HUDEP-2 (cell line): ENCODE data around the gene DVL1.

ENCODE experiments used
- DNase-seq, 76 experiments: peaks; one replicate each; lab custom pipeline; 2025; ENCODE audit not compliant: unreplicated experiment in 76 of 76; lab: John Stamatoyannopoulos, UW

Gene DVL1

DNA sequence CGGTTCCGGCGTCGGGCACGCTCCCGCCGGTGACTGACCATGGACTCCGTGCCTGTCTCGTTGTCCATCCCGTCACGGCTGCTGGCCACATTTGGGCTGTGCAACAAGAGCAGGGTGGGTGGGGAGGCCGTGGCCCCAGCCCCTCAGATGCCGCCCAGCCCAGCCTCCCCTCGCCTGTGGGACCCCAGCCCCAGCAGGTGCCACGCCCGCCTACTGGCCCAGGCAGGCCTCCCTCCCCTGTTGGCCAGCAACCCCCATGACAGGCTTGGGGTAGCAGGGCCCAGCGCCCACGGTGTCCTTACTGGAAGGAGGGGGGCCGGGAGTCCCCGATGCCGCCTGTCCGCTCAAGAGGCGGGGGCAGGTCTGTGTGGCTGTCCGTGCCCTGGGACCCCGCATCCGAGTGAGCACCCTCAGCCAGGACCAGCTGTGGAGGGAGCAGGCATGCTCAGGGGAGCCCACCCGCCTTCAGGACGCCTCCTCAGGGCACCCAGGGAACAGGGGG lies 7.1 kb downstream of the DVL1 start:
- DNase-seq = no peak

DNA sequence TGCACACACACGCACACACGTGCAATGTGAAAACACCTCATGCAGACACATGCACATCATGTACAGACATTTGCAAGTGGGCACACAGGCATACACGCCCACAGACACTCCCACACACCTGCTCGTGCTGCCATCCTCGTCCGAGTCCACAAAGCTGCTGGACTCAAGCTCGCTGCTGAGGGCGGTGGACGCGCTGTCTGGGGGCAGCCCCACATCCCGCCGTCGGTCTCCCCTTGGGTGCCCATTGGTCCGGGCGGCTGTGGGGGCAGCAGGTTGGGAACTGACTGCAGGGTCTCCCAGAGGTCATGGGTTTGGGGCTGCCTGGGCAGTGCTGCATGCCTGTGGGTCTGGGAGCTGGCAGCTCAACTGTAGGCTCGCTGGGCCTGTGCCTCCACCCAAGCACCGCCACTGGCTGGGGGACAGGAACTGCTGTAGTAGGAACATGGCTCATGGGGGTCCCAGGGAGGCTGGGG lies 7.6 kb downstream of the DVL1 start:
- DNase-seq = no peak

GRCh38 chr1:1340791-1341548 lies 8.2 kb downstream of the DVL1 start:
- no peak for DNase-seq

- DNase-seq = no peak
These were observed 9.0 kb downstream of the DVL1 start for GRCh38 chr1:1340185-1340584.

GRCh38 chr1:1338278-1338677 lies 10.9 kb downstream of the DVL1 start:
- no peak for DNase-seq

DNA sequence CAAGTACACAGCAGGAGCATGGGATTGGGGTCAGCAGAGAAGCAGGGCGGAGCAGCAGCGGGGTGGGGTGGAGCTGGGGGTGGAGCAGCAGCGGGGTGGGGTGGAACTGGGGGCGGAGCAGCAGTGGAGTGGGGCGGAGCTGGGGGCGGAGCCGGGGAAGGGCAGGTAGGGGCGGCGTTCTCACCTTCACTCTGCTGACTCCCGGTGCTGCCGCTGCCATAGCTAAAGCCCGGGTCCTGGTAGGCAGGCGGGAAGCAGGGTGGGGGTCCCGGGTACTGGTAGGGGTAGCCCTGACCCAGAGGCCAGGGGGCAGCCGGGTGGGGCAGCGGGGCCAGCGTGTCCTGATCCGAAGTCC lies 11.4 kb downstream of the DVL1 start:
- DNase-seq = peak in 14 of 76 experiments; percentile 7 to 34 (median 20)

DNA sequence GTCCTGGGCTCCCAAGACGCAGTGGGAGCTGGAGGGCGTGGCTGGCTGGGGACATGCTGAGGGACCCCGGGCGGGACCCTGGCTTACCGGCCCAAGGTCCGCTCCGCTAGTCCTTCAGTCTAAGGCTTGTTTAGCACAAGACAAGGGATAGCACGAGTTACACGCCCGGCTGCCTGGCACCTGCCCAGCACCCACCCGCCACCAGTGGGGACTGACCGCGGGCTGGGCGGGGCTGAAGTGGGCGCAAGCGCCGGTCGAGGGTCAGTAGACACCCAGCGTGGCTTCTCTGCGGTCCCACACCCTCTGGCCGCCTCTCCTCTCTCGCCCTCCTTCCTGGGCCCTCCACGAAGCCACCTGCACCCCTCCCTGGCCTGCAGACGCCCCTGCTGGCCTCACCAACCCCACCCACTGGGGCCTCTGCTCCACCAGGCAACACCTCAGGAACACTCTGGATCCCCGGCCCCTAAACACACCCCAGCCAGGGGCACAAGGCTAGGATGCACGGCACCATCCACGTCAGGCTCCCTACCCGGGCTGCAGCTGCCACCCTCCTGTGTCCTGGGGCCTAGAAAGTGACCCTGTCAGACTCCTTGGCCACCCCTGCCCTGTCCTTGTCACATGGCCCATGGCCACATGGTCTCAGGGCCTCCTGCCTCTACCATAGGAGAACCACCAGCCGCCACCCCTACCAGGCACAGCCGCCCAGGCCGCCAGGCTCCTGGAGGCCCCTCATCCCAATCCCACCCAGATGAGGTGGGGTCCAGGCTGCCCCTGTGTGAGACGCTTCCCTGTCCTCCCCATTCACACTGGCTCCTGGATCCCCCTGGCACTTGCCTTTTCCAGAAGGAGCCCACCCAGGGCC lies 12.1 kb downstream of the DVL1 start:
- no peak for DNase-seq

DNA sequence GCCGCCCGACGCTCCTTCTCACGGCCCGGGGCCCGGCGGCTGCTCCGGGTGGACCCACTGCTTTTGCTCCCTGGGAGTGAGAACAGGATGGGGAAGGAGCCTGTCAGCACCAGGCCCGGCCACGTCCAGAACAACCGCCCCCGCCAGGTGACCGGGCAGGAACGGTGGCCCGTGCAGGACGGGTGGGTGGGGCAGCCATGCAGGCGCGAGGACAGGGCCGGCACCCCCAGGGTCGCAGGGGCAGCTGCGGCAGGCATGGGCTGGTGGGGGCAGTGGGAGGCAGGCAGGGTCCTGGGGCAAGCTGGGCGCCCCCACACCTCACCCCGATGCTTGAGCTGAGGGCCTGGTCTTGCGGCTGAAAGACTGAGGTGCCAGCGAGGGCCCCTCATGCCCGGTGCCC lies 12.8 kb downstream of the DVL1 start:
- no peak for DNase-seq

DNA sequence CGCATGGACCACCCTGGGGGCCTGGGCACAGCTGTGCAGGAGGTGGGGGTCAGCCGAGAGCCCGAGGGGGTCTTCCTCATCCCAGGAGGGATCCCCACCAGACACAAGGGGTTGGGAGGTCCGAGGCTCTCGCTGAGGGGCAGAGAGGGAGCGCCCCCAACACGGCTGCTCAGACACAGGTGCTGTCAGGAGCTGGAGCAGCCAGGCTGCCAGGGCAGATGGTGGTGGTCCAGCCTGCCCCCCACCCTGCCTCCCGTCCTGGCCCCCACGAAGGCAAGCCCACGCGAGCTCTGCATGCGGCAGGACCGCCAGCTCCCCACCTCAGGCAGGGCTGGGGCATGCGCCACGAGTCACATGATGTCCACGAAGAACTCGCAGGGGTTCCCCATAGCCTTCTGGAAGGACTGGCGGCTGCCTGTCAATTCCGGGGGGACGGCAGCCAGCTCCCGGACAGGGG lies 13.4 kb downstream of the DVL1 start:
- DNase-seq = no peak

- no peak for DNase-seq
These were observed 13.9 kb downstream of the DVL1 start for GRCh38 chr1:1335283-1335682.

DNA sequence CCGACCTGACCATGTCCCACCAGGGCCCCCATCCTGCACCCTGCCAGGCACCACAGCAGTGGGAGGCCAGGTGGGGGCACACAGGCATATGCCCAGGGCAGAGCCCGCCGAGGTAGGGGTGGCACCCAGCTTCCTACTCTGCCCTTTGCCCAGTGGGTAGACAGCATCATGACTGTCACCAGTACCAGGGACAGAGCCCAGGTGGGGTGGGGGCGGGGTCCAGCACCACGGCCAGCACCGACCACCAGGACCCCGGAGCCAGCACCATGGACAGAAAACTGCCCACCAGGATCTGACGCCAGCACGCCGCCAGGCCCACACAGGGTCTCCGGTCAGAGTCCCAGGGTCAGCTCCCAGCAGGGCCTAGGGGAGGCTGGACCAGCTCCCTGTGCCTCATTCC lies 14.4 kb downstream of the DVL1 start:
- DNase-seq = no peak

DNA sequence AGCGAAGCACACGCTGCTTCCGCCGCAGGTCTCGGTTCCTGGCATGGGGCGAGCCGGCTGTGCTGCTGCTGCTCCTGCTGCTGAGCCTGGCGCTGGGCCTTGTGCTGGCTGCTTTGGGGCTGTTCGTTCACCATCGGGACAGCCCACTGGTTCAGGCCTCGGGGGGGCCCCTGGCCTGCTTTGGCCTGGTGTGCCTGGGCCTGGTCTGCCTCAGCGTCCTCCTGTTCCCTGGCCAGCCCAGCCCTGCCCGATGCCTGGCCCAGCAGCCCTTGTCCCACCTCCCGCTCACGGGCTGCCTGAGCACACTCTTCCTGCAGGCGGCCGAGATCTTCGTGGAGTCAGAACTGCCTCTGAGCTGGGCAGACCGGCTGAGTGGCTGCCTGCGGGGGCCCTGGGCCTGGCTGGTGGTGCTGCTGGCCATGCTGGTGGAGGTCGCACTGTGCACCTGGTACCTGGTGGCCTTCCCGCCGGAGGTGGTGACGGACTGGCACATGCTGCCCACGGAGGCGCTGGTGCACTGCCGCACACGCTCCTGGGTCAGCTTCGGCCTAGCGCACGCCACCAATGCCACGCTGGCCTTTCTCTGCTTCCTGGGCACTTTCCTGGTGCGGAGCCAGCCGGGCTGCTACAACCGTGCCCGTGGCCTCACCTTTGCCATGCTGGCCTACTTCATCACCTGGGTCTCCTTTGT lies 15.5 kb downstream of the DVL1 start:
- DNase-seq = no peak

- DNase-seq = no peak
These were observed 16.3 kb downstream of the DVL1 start for GRCh38 chr1:1332774-1333480.

DNA sequence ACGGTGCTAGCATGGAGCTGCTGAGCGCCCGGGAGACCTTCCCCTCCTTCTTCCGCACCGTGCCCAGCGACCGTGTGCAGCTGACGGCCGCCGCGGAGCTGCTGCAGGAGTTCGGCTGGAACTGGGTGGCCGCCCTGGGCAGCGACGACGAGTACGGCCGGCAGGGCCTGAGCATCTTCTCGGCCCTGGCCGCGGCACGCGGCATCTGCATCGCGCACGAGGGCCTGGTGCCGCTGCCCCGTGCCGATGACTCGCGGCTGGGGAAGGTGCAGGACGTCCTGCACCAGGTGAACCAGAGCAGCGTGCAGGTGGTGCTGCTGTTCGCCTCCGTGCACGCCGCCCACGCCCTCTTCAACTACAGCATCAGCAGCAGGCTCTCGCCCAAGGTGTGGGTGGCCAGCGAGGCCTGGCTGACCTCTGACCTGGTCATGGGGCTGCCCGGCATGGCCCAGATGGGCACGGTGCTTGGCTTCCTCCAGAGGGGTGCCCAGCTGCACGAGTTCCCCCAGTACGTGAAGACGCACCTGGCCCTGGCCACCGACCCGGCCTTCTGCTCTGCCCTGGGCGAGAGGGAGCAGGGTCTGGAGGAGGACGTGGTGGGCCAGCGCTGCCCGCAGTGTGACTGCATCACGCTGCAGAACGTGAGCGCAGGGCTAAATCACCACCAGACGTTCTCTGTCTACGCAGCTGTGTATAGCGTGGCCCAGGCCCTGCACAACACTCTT lies 17.0 kb downstream of the DVL1 start:
- DNase-seq = no peak

DNA sequence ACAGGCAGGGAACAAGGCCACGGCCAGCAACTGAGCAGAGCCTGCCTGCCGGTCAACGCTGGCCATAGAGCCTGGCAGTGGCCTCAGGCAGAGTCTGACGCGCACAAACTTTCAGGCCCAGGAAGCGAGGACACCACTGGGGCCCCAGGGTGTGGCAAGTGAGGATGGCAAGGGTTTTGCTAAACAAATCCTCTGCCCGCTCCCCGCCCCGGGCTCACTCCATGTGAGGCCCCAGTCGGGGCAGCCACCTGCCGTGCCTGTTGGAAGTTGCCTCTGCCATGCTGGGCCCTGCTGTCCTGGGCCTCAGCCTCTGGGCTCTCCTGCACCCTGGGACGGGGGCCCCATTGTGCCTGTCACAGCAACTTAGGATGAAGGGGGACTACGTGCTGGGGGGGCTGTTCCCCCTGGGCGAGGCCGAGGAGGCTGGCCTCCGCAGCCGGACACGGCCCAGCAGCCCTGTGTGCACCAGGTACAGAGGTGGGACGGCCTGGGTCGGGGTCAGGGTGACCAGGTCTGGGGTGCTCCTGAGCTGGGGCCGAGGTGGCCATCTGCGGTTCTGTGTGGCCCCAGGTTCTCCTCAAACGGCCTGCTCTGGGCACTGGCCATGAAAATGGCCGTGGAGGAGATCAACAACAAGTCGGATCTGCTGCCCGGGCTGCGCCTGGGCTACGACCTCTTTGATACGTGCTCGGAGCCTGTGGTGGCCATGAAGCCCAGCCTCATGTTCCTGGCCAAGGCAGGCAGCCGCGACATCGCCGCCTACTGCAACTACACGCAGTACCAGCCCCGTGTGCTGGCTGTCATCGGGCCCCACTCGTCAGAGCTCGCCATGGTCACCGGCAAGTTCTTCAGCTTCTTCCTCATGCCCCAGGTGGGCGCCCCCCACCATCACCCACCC lies 17.9 kb downstream of the DVL1 start, which contains the start of gene TAS1R3:
TAS1R3 (plus strand) TSS at position 213 of the 898 bp plus-strand sequence; CDS start at position 279, 66 bp downstream.
- peak in 14 of 76 experiments; percentile 4 to 75 (median 54) for DNase-seq

- peak in 12 of 76 experiments; percentile 14 to 75 (median 60) for DNase-seq
These were observed 18.7 kb downstream of the DVL1 start for GRCh38 chr1:1330366-1331067.

DNA sequence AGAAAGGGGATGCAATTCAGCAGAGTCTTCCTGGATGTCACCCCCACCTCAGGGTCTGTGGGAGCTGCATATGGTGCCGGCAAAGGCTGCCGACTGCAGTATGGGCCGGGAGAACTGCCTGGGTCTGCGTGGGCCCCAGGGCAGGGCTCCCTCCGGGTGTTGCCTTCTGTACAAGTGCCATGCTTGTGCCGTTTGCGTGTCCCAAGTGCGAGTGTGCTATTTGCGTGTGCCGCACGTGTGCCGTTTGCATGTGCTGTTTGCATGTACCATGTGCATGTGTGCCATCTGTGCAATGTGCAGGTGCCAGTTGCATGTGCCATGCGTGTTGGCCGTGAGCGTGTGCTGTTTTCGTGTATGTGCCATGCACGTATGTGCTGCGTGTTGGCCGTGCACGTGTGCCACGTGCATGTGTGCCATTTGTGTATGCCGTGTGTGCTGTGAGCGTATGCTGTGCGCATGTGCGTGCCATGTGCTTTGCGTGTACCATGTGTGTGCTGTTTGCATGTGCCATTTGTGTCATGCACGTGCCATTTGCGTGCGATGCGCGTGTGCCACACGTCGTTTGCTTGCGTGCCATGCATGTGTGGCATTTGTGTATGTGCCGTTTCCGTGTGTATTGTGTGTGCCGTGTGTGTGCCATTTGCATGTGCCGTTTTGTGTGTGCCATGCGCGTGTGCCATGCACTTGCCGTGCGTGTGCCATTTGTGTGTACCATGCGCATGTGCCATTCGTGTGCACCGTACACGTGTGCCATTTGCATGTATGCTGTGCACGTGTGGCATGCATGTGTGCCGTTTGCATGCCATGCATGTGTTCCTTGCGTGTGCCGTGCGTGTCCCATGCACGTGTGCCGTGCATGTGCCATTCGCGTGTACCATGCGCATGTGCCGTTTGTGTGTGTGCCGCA lies 19.7 kb downstream of the DVL1 start:
- DNase-seq = no peak
